Medulla oblongata (tissue), 1 donor: ENCODE data around the gene SRMS.

ENCODE experiments used
- DNase-seq: peaks from one replicate; pipeline ENCODE4 v3.0.0-alpha.2; 2015; ENCODE audit errors: extremely low spot score

SRMS gene

DNA sequence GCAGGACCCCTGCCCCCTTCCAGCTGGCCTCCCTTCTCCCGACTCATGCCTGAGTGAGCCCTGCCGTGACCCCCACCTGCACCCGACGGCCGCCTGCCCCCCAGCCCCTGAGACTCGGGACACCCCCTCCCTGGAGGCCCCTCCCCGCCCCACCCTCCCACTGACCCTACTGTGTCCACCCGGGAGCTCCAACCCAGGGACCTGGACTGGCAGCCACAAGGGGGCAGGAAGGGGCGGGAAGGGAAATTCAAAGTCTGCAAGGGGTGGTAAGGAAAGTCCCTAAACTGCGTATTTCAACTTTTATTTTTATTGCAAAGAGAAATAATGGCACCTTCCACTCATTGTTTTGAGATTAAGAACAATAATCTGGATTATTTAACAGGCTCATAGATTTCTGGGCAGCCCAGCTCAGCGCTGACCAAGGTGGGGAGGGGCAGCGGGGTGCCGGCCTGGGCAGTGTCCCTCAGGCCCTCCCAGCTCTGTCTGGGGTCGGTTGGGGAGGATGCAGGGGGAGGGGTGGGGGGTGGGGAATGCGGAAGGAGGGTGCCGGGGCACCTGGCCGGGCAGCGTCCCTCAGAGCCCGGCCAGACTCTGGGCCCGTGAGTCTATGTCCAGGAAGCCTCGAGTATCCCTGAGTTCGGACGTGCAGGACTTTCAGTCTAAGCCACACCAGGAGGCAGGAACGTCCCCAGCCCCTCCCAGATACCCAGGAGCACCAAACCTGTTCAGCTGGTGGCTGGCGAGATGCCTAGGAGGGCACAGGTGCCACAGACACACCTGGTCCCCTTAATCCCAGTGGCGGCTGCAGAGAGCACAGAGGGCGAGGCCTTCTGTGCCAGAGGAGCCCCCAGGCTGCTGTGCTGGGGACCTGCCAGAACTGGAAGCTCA lies 9.1 kb downstream of the SRMS start:
- no peak for DNase-seq

- peak; percentile 82 for DNase-seq
Measured at GRCh38 chr20:63537525-63538203, 9.9 kb downstream of the SRMS start.

GRCh38 chr20:63536997-63537524 lies 10.5 kb downstream of the SRMS start, which contains the start of gene PTK6:
Gene PTK6 (minus strand): TSS chr20:63537376. CDS start chr20:63537314, 62 bp downstream.
- DNase-seq, result no peak

GRCh38 chr20:63536241-63536977 lies 11.1 kb downstream of the SRMS start:
- DNase-seq, result no peak

GRCh38 chr20:63534831-63535651 lies 12.5 kb downstream of the SRMS start:
- no peak for DNase-seq

- DNase-seq, result no peak
Measured at GRCh38 chr20:63534427-63534830, 13.1 kb downstream of the SRMS start.

DNA sequence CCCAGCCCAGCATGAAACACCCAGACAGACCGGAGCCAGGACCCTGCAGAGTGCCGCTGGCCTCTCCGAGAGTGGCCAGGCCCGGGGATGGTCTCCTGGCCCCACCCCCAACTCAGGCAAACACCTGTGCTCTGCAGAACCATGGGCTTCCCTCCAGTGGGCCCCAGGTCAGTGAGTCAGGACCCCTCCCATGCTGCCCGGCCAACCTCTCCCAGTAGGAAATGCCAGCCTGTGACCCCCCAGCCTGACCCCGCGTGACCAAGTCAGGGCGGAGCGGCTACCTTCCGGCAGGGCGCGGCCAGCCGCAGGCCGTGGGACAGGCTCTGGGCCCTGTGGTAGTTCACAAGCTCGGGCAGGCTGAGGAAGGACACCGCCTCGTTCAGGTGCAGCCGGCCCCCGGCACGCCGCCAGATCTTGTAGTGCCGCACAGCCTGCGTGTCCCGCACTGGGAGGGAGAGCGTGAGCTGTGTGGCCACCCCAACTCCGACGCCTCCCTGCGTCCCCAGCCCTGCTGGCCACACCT lies 13.6 kb downstream of the SRMS start:
- no peak for DNase-seq

GRCh38 chr20:63533388-63533787 lies 14.2 kb downstream of the SRMS start:
- no peak for DNase-seq

DNA sequence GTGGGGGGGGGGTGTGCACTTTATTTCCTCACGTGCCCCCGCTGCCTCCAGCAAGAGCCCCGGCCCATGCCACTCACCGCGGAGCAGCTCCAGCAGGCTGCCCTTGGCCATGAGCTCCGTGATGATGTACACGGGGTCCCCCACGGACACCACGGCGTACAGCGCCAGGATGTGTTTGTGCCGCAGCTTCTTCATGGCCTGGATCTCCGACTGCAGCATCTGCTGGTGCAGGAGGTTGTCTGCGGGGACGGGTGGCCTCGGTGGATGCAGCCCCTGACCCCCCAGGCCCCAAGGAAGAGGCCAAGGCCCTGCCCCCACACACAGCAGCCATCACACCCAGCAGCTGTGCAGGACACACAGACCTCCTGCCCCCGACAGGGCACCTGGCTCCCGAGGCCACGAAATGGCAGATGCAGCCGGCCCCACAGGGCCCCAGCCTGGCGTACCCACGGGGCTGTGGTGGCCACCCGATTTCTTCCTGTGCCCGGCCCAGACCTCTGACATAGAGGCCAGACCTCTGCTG lies 15.0 kb downstream of the SRMS start:
- no peak for DNase-seq

DNA sequence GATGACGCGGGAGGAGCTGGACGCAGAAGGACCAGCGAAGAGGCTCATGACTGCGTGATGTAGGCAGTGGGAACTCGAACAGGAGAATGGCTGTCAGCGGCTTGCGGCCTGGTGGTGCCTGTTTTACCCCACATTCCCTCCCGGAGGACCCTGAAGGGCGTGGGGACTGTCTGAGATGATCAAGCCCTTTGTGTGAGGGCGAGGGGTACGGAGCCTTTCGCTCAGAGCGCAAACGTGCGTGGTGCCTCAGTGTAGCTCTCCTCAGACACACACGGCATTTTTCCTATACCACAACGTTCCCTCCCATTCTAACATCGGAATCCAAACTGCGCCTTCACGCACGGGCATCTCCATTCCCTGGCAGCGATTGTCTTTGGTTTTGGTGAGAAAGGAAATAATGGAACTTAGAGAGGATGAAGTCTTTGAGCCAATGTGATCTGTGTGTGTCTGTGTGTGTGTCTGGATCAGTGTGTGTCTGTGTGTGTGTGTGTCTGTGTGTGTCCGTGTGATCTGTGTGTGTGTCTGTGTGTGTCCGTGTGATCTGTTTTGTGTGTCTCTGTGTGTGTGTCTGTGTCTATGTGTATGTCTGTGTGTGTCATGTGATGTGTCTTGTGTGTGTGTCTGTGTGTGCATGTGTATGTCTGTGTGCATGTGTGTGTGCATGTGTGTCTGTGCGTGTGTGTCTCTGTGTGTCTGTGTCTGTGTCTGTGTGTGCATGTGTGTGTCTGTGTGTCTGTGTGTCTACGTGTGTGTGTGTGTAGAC lies 15.7 kb downstream of the SRMS start:
- DNase-seq, result no peak

DNA sequence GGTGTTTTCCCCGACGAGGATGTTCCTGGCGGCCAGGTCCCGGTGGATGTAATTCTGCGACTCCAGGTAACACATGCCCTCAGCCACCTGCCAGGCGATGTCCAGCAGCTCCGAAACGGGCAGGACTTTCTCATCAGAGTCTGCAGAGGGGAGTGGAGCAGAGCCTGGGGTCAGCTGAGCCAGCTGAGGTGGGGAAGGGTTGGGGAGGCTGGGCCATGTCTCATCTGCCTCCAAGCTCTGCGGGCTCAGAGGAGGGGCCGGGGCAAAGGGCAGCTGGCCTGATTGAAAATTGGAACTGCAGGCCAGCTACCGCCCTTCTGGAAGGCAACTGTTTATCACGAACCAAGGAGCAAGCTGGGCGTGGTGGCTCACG lies 16.8 kb downstream of the SRMS start:
- DNase-seq, result no peak

- DNase-seq, result no peak
Measured at GRCh38 chr20:63529861-63530787, 17.4 kb downstream of the SRMS start.

GRCh38 chr20:63529180-63529860 lies 18.2 kb downstream of the SRMS start:
- no peak for DNase-seq

DNA sequence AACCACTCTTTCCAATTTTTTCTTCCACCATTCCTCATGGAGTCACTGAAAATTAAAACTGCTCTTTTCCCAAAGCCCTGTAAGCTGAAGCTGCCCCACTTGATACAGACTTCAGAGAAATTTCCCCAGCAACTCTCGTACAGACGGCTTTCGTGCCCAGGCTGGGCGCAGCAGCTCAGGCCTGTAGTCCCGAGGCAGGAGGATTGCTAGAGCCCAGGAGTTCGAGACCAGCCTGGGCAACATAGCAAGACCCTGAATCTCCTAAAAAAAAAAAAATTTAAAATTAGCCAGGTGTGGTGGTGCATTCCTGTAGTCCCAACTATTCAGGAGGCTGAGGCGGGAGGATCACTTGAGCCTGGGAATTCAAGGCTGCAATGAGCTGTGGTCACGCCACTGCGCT lies 20.4 kb downstream of the SRMS start:
- no peak for DNase-seq

DNA sequence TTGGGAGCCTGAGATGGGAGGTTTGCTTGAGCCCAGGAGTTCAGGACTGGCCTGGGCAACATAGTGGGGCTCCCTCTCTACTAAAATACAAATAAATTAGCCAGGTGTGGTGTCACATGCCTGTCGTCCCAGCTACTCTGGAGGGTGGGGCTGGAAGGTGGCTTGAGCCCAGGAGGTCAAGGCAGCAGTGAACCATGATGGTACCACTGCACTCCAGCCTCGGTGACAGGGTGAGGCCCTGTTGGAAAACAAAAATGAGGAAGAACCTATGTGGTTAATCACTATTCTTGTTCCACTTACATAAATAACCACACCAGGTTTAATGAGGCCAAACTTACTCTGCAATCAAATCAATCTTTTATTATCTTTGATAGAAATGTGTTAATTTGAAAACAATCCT lies 21.6 kb downstream of the SRMS start:
- no peak for DNase-seq

DNA sequence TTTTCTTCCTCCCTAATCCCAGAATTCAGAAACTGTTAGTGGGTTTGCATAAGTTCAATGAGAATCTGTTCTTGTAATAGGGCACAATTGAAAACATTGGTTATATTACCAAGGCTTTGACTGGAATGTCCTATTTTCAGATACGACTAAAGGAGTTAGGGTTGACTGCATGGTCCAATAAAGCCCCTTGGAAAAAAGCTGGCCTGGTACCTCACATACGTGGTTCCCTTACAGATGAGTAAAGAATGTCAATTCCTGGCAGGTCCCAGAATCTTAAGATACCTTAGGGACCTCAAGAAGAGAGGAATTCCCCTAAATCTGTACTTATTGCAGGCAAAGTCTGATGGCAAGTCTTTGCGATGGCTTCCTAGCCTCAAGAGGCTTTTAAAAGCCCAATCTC lies 22.4 kb downstream of the SRMS start:
- no peak for DNase-seq

DNA sequence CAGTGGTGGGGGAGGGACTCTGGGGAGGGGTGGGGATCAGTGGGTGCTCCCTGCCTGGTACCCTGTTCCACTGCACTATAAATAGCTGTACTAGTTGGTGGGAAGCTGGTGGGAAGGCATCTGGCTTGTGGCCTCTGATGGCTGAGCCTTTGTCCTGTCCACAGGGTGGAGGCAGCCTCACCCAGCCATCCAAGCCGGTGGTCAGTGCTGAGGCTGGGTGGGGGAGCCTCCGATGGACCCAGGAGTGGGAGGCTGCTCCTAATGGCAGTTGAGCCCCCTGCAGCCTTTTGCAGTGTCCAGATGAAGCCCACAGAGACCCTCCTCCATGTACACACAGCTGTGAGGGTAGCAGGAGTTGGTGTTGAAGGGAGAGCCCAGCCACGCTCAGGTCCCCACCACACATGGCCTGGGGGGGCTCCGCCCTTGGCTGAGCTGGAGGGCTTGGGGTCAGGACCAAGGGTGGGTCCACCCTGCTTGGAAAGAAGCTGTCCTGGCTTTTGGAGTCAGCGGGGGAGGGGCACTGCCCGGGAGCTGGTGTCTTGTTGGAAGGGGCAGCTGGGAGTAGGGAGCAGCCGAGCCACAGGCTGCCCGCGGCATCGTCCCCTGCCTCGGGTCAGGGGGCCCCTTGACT lies 24.5 kb downstream of the SRMS start:
- DNase-seq, result no peak
